OCI-LY7 (cell line): ENCODE data around the gene TDRD10. TPM values are rescaled to one million over a fixed set of nuclear protein-coding genes. Genes with fewer than 3 reads are reported as not detected.

ENCODE experiments used
- BruUV-seq: library from RNA; stranded (reverse); fragments of 400-500 nt; replicated peaks from 2 replicates; lab custom pipeline; 2021; lab: Mats Ljungman, UMichigan
- CTCF ChIA-PET: fragments of 300-600 bp; sonication (Branson Sonifier 250); formaldehyde crosslinking; loops from one replicate; lab custom pipeline; 2022; ENCODE audit warnings: antibody characterized with exemption; ENCODE audit not compliant: unreplicated experiment; lab: Charles Lee
- POLR2A ChIA-PET: fragments of 300-600 bp; sonication (Branson Sonifier 250); formaldehyde crosslinking; loops from one replicate; lab custom pipeline; 2022; ENCODE audit warnings: antibody characterized with exemption; lab: Charles Lee
- DNase-seq: peaks from one replicate; pipeline ENCODE4 v3.0.0-alpha.2; 2015; ENCODE audit warnings: low spot score
- H2AFZ ChIP-seq: fragments of 200-600 bp; sonication (generic), shearing (Covaris generic); 2 replicates; pipeline ENCODE4 v1.6.1; 2014; ENCODE audit warnings: mild to moderate bottlenecking, antibody characterized with exemption, low read length, moderate library complexity
- H3K27ac ChIP-seq: fragments of 200-600 bp; sonication (generic); 2 replicates; pipeline ENCODE4 v1.5.1; 2014; ENCODE audit warnings: mixed run types, low read depth, mild to moderate bottlenecking, moderate library complexity, low read length, inconsistent platforms; ENCODE audit not compliant: poor library complexity, severe bottlenecking
- H3K36me3 ChIP-seq: fragments of 200-600 bp; sonication (generic); 2 replicates; pipeline ENCODE4 v1.6.1; 2014; ENCODE audit warnings: mild to moderate bottlenecking, antibody characterized with exemption, low read length, moderate library complexity, mixed read lengths; ENCODE audit not compliant: insufficient read depth
- H3K4me1 ChIP-seq: fragments of 200-600 bp; sonication (generic); 2 replicates; pipeline ENCODE4 v1.5.1; 2014; ENCODE audit warnings: mild to moderate bottlenecking, low read length; ENCODE audit not compliant: insufficient read depth, poor library complexity, severe bottlenecking
- H3K4me2 ChIP-seq: fragments of 200-600 bp; sonication (generic); 2 replicates; pipeline ENCODE4 v1.6.1; 2014; ENCODE audit warnings: mild to moderate bottlenecking, low read length
- H3K4me3 ChIP-seq: fragments of 200-600 bp; sonication (generic); 2 replicates; pipeline ENCODE4 v1.5.1; 2014; ENCODE audit warnings: mild to moderate bottlenecking, low read depth, low read length; ENCODE audit not compliant: poor library complexity, severe bottlenecking
- H3K79me2 ChIP-seq: fragments of 200-600 bp; sonication (generic); 2 replicates; pipeline ENCODE4 v1.6.1; 2016; ENCODE audit warnings: low read depth, mild to moderate bottlenecking, low read length, moderate library complexity, mixed read lengths; ENCODE audit not compliant: insufficient read depth
- H3K9me2 ChIP-seq: fragments of 200-600 bp; sonication (generic); 2 replicates; pipeline ENCODE4 v1.6.1; 2016; ENCODE audit warnings: mild to moderate bottlenecking, low read length, mixed read lengths; ENCODE audit not compliant: insufficient read depth
- H3K9me3 ChIP-seq: fragments of 200-600 bp; sonication (generic); 2 replicates; pipeline ENCODE4 v1.6.1; 2014; ENCODE audit warnings: mild to moderate bottlenecking, mixed run types, low read length, mixed read lengths
- H4K20me1 ChIP-seq: fragments of 200-600 bp; sonication (generic); 2 replicates; pipeline ENCODE4 v1.6.1; 2014; ENCODE audit warnings: mild to moderate bottlenecking, antibody characterized with exemption, low read length, moderate library complexity, mixed read lengths; ENCODE audit not compliant: insufficient read depth
- EZH2phosphoT487 ChIP-seq: fragments of 200-600 bp; sonication (generic); IDR thresholded peaks from 2 replicates; pipeline ENCODE4 v1.6.1; 2018; ENCODE audit warnings: low read depth, borderline replicate concordance, mild to moderate bottlenecking, mixed run types, antibody characterized with exemption, low read length, moderate library complexity, mixed read lengths
- intact Hi-C: fragments of 100-400 bp; cut with micrococcal nuclease; formaldehyde crosslinking; loops from one replicate; pipeline ENCODE4 v1.10.0; 2022; ENCODE audit not compliant: unreplicated experiment
- total RNA-seq, 2 experiments: library from RNA; depleted of rRNA in 1 of 2; stranded (reverse); fragments of >200 nt in 1 of 2; shearing (Covaris generic) in 1 of 2; gene quantifications; 2 replicates each; pipeline ENCODE4 v1.2.3, GENCODE V29; 2014 to 2022
- TF ChIP-seq, protein P1 (sequence below): fragments of 200-600 bp; sonication (generic); conservative IDR thresholded peaks from 2 replicates; pipeline ENCODE4 v1.5.1; 2014; ENCODE audit warnings: mild to moderate bottlenecking, antibody characterized with exemption, low read length, moderate library complexity, mixed read lengths

TDRD10 gene
- total RNA-seq, 2 experiments from 2014 or later = 0.13 TPM; not detected in 1

GRCh38 chr1:154586641-154587040 is 84.6 kb downstream of the TDRD10 start:
- ChIA-PET POLR2A (no interaction called here), CTCF (no interaction called here)
- Histone ChIP-seq H3K36me3 (peaks cover 100% of the 10 kb centered on the region), H3K27ac (no peak overlapping the region), H3K79me2 (no peaks in the 10 kb centered on the region), H3K9me2 (no peaks in the 10 kb centered on the region), H3K4me3 (no peak overlapping the region), H2AFZ (no peak overlapping the region), H3K4me2 (no peak overlapping the region), H3K9me3 (no peaks in the 10 kb centered on the region), H4K20me1 (no peaks in the 10 kb centered on the region), H3K4me1 (peaks cover 17% of the 10 kb centered on the region)
- no peak for DNase-seq
- intact Hi-C loops = no loop called here
- TF ChIP-seq EZH2phosphoT487 = no peak
- TF ChIP-seq, protein P1, sequence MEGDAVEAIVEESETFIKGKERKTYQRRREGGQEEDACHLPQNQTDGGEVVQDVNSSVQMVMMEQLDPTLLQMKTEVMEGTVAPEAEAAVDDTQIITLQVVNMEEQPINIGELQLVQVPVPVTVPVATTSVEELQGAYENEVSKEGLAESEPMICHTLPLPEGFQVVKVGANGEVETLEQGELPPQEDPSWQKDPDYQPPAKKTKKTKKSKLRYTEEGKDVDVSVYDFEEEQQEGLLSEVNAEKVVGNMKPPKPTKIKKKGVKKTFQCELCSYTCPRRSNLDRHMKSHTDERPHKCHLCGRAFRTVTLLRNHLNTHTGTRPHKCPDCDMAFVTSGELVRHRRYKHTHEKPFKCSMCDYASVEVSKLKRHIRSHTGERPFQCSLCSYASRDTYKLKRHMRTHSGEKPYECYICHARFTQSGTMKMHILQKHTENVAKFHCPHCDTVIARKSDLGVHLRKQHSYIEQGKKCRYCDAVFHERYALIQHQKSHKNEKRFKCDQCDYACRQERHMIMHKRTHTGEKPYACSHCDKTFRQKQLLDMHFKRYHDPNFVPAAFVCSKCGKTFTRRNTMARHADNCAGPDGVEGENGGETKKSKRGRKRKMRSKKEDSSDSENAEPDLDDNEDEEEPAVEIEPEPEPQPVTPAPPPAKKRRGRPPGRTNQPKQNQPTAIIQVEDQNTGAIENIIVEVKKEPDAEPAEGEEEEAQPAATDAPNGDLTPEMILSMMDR = no peak
- no TSS peak for BruUV-seq

DNA sequence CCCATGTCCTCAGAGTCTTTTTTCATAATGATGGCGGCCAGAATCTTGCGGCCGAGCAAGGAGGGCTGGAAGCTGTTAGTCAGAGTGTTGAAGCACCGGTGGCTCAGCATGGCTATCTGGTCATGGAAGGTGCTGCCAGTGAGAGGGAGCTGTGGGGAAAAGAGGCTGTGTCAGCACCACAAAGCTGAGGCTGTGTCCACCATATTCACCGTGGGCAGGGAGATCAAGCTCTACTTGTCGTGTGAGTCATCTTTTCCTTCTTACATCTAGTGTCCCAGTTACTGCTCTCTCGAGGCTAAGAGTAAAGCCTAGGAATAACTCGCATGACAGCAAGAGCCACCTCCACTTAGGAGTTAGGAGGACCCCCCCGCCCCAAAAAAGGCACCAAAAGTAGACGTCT is 87.8 kb downstream of the TDRD10 start:
- Histone ChIP-seq H3K36me3 (peaks cover 99% of the 10 kb centered on the region), H3K4me3 (no peak overlapping the region), H3K9me2 (no peaks in the 10 kb centered on the region), H3K79me2 (no peaks in the 10 kb centered on the region), H3K9me3 (no peaks in the 10 kb centered on the region), H2AFZ (no peak overlapping the region), H4K20me1 (no peaks in the 10 kb centered on the region), H3K27ac (no peak overlapping the region), H3K4me2 (no peak overlapping the region), H3K4me1 (peaks cover 7% of the 10 kb centered on the region)
- intact Hi-C loops = no loop called here
- CTCF ChIA-PET = no interaction called here
- no TSS peak for BruUV-seq
- TF ChIP-seq EZH2phosphoT487 = no peak
- TF ChIP-seq, protein P1 = no peak
- no peak for DNase-seq
- POLR2A ChIA-PET = no interaction called here

- H3K36me3 ChIP-seq = peaks cover 97% of the 10 kb centered on the region
- DNase-seq = no peak
- H3K4me2 ChIP-seq = no peak overlapping the region
- no peaks in the 10 kb centered on the region for H3K79me2 ChIP-seq
- ChIA-PET POLR2A (interaction anchor here (0.7 kb wide), 1 partner anchor 302 kb away, joined by 3 read pairs; no protein-coding TSS in a partner anchor), CTCF (no interaction called here)
- H3K27ac ChIP-seq = no peak overlapping the region
- intact Hi-C loops = no loop called here
- H3K4me3 ChIP-seq = no peak overlapping the region
- H2AFZ ChIP-seq = no peak overlapping the region
- BruUV-seq = no TSS peak
- H4K20me1 ChIP-seq = no peaks in the 10 kb centered on the region
- no peaks in the 10 kb centered on the region for H3K9me3 ChIP-seq
- H3K4me1 ChIP-seq = no peaks in the 10 kb centered on the region
- TF ChIP-seq, protein P1 = no peak
- H3K9me2 ChIP-seq = no peaks in the 10 kb centered on the region
These were observed 88.7 kb downstream of the TDRD10 start for GRCh38 chr1:154590756-154591155.
